GM12873 (cell line): ENCODE results near the gene TAL1.

Source experiments
- CTCF ChIP-seq: IDR thresholded peaks from 2 replicates; pipeline ENCODE4 v1.5.1; 2012; ENCODE audit warnings: low read depth, mild to moderate bottlenecking, moderate library complexity, low read length, control low read depth; ENCODE audit not compliant: insufficient read depth; ENCODE audit errors: missing control alignments

Gene TAL1

GRCh38 chr1:47232187-47232874 is at the start of gene TAL1:
TSS of gene TAL1 (minus strand) at chr1:47232225. CDS start at chr1:47225888, 6,337 bp downstream.
- no peak for TF ChIP-seq CTCF

DNA sequence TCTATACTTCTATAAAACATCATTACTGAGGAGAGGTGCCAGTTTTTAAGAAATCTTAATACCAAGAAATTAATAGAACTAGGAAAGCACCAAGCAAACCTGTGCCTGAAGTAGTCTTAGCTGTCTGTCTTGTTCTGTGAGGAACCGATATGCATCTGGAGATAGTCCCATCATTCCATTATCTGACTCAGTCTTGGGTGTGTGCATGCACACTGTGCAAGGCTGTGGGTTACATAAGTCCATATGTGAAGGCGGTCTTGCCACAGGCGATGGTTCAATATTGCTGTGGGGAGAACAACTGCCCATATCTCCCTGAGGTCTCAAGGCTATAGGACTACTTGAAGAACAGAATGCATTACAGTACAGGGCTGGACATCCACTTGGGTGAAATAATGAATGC is 48.1 kb upstream of the TAL1 start:
- no peak for TF ChIP-seq CTCF

DNA sequence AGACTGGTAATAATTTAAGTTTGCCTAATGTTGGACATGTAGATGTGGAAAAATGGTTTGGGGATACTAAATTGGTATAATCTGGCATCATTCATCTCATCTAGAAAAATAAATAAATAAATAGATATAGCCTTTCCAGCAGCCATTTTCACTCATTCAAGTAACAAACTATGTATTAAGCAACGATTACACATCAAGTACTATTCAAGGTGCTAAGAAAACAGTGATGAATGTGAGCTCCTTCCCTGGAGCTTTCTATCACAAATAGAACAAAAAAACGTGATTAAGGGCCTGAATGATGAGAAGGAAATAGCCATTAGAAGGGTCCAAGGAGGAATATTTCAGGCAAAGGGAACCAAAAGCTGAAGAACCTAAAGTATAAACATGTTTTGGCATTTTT is 44.8 kb upstream of the TAL1 start:
- no peak for TF ChIP-seq CTCF

DNA sequence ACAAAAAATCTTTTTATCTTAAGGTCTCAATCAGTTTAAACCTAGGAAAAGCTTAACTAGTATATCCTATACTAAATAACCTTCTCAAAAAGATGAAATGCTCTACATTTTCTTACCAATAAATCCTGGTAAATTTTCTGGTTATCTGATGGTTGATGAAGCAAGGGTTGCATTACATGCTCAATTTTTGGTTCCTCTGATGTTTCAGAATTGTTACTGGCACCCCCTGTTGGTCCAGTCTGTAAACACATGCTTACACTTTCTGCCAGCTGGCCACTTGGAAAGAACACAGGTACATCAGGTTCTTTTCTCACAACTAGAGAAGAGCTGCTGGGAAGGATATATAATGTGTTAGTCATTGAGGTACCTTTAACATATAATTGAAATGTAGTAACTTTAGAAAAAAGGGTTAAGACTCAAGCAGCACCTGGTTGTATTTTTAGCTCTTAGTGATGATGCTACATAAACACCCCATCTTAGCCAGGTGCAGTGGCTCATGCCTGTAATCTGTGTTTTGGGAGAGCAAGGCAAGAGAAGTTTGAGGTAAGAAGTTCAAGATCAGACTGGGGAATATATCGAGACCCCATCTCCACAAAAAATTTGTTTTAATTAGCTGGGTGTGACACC is 30.9 kb upstream of the TAL1 start:
- peak; percentile 72 for TF ChIP-seq CTCF

GRCh38 chr1:47257224-47257623 is 25.2 kb upstream of the TAL1 start:
- TF ChIP-seq CTCF = no peak

DNA sequence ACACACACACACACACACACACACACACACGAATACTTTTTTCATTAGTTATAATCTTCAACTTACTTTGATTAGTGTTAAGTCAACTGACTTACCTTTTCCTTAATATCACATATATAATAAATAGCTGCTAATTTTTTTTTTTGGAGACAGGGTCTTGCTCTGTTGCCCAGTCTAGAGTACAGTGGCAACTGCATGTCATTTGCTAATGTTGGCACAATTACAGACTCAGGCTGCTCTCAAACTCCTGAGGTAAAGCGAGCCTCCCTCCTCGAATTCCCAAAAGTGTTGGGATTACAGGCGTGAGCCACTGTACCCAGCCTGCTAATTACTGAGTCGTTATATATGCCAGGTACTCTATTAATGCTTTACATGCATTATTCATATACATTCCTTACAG is 20.8 kb upstream of the TAL1 start:
- TF ChIP-seq CTCF = no peak

- no peak for TF ChIP-seq CTCF
Measured at GRCh38 chr1:47252369-47252768, 20.3 kb upstream of the TAL1 start.
